HL-60 (cell line): ENCODE results near the gene LAMC2.

ENCODE experiments used
- POLR2AphosphoS5 ChIP-seq: IDR thresholded peaks from 2 replicates; pipeline ENCODE4 v1.6.1; 2012; ENCODE audit warnings: low read depth
- SPI1 ChIP-seq: IDR thresholded peaks from 2 replicates; pipeline ENCODE4 v1.6.1; 2012; ENCODE audit warnings: low read depth, mild to moderate bottlenecking, borderline replicate concordance
- TF ChIP-seq, protein P1 (sequence below): IDR thresholded peaks from one replicate; pipeline ENCODE4 v1.5.1; 2011; ENCODE audit warnings: low read length, control low read depth, inconsistent platforms; ENCODE audit not compliant: insufficient read depth
- TF ChIP-seq, protein P2 (sequence below): IDR thresholded peaks from 2 replicates; pipeline ENCODE4 v1.6.1; 2012; ENCODE audit warnings: low read depth; ENCODE audit not compliant: insufficient replicate concordance

DNA sequence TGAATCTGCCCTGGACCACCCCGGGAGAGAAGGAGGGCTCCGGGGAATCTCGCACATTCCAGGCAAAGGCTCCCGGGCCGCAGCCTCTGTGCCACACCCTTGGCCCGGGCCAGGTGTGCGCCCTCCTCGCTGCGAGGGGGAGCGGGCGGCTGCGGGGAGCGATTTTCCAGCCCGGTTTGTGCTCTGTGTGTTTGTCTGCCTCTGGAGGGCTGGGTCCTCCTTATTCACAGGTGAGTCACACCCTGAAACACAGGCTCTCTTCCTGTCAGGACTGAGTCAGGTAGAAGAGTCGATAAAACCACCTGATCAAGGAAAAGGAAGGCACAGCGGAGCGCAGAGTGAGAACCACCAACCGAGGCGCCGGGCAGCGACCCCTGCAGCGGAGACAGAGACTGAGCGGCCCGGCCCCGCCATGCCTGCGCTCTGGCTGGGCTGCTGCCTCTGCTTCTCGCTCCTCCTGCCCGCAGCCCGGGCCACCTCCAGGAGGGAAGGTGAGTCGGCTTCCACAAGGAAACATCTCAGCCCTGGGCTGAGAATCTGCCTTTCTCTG lies at the start of gene LAMC2:
- TF ChIP-seq, protein P1, sequence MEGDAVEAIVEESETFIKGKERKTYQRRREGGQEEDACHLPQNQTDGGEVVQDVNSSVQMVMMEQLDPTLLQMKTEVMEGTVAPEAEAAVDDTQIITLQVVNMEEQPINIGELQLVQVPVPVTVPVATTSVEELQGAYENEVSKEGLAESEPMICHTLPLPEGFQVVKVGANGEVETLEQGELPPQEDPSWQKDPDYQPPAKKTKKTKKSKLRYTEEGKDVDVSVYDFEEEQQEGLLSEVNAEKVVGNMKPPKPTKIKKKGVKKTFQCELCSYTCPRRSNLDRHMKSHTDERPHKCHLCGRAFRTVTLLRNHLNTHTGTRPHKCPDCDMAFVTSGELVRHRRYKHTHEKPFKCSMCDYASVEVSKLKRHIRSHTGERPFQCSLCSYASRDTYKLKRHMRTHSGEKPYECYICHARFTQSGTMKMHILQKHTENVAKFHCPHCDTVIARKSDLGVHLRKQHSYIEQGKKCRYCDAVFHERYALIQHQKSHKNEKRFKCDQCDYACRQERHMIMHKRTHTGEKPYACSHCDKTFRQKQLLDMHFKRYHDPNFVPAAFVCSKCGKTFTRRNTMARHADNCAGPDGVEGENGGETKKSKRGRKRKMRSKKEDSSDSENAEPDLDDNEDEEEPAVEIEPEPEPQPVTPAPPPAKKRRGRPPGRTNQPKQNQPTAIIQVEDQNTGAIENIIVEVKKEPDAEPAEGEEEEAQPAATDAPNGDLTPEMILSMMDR: no peak
- TF ChIP-seq, protein P2, sequence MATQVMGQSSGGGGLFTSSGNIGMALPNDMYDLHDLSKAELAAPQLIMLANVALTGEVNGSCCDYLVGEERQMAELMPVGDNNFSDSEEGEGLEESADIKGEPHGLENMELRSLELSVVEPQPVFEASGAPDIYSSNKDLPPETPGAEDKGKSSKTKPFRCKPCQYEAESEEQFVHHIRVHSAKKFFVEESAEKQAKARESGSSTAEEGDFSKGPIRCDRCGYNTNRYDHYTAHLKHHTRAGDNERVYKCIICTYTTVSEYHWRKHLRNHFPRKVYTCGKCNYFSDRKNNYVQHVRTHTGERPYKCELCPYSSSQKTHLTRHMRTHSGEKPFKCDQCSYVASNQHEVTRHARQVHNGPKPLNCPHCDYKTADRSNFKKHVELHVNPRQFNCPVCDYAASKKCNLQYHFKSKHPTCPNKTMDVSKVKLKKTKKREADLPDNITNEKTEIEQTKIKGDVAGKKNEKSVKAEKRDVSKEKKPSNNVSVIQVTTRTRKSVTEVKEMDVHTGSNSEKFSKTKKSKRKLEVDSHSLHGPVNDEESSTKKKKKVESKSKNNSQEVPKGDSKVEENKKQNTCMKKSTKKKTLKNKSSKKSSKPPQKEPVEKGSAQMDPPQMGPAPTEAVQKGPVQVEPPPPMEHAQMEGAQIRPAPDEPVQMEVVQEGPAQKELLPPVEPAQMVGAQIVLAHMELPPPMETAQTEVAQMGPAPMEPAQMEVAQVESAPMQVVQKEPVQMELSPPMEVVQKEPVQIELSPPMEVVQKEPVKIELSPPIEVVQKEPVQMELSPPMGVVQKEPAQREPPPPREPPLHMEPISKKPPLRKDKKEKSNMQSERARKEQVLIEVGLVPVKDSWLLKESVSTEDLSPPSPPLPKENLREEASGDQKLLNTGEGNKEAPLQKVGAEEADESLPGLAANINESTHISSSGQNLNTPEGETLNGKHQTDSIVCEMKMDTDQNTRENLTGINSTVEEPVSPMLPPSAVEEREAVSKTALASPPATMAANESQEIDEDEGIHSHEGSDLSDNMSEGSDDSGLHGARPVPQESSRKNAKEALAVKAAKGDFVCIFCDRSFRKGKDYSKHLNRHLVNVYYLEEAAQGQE: no peak
- TF ChIP-seq POLR2AphosphoS5: no peak
- no peak for TF ChIP-seq SPI1
